Right lobe of liver (tissue), 4 donors: ENCODE data around the gene EFEMP1.

Experiments used
- POLR2A ChIP-seq: fragments of 450-650 bp; IDR thresholded peaks from one replicate; pipeline ENCODE4 v1.6.1; 2017; ENCODE audit warnings: antibody characterized with exemption, mild to moderate bottlenecking
- TF ChIP-seq, protein P1 (sequence below), 4 donors: fragments of 200-600 bp in 3 of 4; fragments of 450-650 bp in 1 of 4; IDR thresholded peaks; one replicate each; pipeline versions ENCODE4 v1.5.1 to v1.8.0; 2016 to 2022; ENCODE audit warnings: antibody characterized with exemption in 4 of 4, mild to moderate bottlenecking in 2 of 4
- donor health status: DM: no; HTN: no; CAD: no.
- donor health status: DM: no; HTN: no; CAD: no.
- donor health status: DM: no; HTN: yes; CAD: no.

DNA sequence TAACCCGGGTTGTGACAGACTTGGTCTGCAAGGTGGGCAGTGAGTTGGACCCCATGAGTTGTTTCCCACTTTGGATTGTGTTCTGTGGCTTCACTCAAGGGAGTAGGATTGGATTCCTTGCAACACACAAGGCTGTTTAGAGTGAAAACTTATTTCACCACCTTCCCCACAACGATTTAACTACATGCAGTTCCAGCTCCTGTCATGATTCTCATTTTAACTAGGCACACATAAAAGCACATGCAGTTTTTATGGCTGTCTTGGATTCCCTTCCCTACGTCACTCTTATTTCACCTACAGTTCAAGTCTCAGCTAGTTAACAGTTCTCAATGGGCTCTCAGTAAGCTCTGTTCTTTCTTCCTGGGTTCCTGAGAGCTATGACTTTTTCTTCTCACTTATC lies 15.9 kb downstream of the EFEMP1 start:
- TF ChIP-seq, protein P1, sequence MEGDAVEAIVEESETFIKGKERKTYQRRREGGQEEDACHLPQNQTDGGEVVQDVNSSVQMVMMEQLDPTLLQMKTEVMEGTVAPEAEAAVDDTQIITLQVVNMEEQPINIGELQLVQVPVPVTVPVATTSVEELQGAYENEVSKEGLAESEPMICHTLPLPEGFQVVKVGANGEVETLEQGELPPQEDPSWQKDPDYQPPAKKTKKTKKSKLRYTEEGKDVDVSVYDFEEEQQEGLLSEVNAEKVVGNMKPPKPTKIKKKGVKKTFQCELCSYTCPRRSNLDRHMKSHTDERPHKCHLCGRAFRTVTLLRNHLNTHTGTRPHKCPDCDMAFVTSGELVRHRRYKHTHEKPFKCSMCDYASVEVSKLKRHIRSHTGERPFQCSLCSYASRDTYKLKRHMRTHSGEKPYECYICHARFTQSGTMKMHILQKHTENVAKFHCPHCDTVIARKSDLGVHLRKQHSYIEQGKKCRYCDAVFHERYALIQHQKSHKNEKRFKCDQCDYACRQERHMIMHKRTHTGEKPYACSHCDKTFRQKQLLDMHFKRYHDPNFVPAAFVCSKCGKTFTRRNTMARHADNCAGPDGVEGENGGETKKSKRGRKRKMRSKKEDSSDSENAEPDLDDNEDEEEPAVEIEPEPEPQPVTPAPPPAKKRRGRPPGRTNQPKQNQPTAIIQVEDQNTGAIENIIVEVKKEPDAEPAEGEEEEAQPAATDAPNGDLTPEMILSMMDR (IDR thresholded peaks at IDR 0.05): no peak
- TF ChIP-seq POLR2A: no peak
